GM19351 (cell line): Measurements from ENCODE around the gene FOXP1.

ENCODE experiments used
- ATAC-seq: cut with Tn5 transposase; IDR thresholded peaks from one replicate; pipeline ENCODE4 v1.9.1; 2021; ENCODE audit warnings: mild to moderate bottlenecking, moderate library complexity; ENCODE audit not compliant: unreplicated experiment

Gene FOXP1

GRCh38 chr3:71407823-71408222, 175.7 kb downstream of the FOXP1 start:
- ATAC-seq, result no peak

- ATAC-seq, result no peak
Observed at GRCh38 chr3:71406972-71407810, 176.3 kb downstream of the FOXP1 start.

GRCh38 chr3:71402911-71403310, 180.6 kb downstream of the FOXP1 start:
- no peak for ATAC-seq

GRCh38 chr3:71402280-71402679, 181.2 kb downstream of the FOXP1 start:
- no peak for ATAC-seq

- no peak for ATAC-seq
Observed at GRCh38 chr3:71401695-71402231, 181.8 kb downstream of the FOXP1 start.

GRCh38 chr3:71400986-71401451, 182.5 kb downstream of the FOXP1 start:
- no peak for ATAC-seq

GRCh38 chr3:71399478-71399877, 184.1 kb downstream of the FOXP1 start:
- ATAC-seq, result no peak

- no peak for ATAC-seq
Observed at GRCh38 chr3:71398157-71398836, 185.2 kb downstream of the FOXP1 start.

GRCh38 chr3:71397726-71398125, 185.8 kb downstream of the FOXP1 start:
- ATAC-seq, result no peak

GRCh38 chr3:71397046-71397445, 186.5 kb downstream of the FOXP1 start:
- no peak for ATAC-seq

GRCh38 chr3:71395927-71396695, 187.4 kb downstream of the FOXP1 start:
- ATAC-seq, result no peak

- ATAC-seq, result no peak
Observed at GRCh38 chr3:71395470-71395869, 188.1 kb downstream of the FOXP1 start.

GRCh38 chr3:71393745-71394144, 189.8 kb downstream of the FOXP1 start:
- no peak for ATAC-seq

GRCh38 chr3:71393093-71393492, 190.4 kb downstream of the FOXP1 start:
- ATAC-seq, result peak; percentile 60

- ATAC-seq, result peak; percentile 88
Observed at GRCh38 chr3:71392251-71392650, 191.3 kb downstream of the FOXP1 start.

- ATAC-seq, result no peak
Observed at GRCh38 chr3:71391361-71391760, 192.2 kb downstream of the FOXP1 start.

- ATAC-seq, result no peak
Observed at GRCh38 chr3:71389911-71390573, 193.5 kb downstream of the FOXP1 start.

- no peak for ATAC-seq
Observed at GRCh38 chr3:71389191-71389590, 194.3 kb downstream of the FOXP1 start.

- no peak for ATAC-seq
Observed at GRCh38 chr3:71388535-71389120, 194.9 kb downstream of the FOXP1 start.

GRCh38 chr3:71387586-71387985, 195.9 kb downstream of the FOXP1 start:
- ATAC-seq, result no peak
